PC-3 (cell line): Measurements from ENCODE around the gene SALL3.

Experiments
- EZH2 ChIP-seq: fragments of 300-600 bp; sonication (generic); IDR thresholded peaks from one replicate; pipeline ENCODE4 v1.6.1; 2017; ENCODE audit warnings: antibody characterized with exemption, mild to moderate bottlenecking, low read length; ENCODE audit not compliant: unreplicated experiment
- EZH2phosphoT487 ChIP-seq: fragments of 300-600 bp; sonication (generic); IDR thresholded peaks from 2 replicates; pipeline ENCODE4 v1.6.1; 2018; ENCODE audit warnings: mild to moderate bottlenecking, antibody characterized with exemption, low read length, borderline replicate concordance
- TF ChIP-seq, protein P1 (sequence below): fragments of 300-600 bp; sonication (generic); conservative IDR thresholded peaks from 2 replicates; pipeline ENCODE4 v1.5.1; 2017; ENCODE audit warnings: antibody characterized with exemption, low read depth, mild to moderate bottlenecking, low read length

DNA sequence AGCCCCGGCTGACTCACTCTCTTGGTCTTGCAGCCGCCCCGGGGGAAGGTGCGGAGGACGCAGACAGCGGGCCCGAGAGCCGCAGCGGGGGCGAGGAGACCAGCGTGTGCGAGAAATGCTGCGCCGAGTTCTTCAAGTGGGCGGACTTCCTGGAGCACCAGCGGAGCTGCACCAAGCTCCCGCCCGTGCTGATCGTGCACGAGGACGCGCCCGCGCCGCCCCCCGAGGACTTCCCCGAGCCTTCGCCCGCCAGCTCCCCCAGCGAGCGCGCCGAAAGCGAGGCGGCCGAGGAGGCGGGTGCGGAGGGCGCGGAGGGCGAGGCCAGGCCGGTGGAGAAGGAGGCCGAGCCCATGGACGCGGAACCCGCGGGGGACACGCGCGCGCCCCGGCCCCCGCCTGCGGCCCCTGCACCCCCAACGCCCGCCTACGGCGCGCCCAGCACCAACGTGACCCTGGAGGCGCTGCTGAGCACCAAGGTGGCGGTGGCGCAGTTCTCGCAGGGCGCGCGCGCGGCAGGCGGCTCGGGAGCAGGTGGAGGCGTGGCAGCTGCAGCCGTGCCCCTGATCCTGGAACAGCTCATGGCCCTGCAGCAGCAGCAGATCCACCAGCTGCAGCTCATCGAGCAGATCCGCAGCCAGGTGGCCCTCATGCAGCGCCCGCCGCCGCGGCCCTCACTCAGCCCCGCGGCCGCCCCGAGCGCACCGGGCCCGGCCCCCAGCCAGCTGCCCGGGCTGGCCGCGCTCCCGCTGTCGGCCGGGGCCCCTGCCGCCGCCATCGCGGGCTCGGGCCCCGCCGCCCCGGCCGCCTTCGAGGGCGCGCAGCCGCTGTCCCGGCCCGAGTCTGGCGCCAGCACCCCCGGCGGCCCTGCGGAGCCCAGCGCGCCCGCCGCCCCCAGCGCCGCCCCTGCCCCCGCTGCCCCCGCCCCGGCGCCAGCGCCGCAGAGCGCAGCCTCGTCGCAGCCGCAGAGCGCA lies 12.7 kb downstream of the SALL3 start:
- TF ChIP-seq EZH2 = no peak
- TF ChIP-seq, protein P1, sequence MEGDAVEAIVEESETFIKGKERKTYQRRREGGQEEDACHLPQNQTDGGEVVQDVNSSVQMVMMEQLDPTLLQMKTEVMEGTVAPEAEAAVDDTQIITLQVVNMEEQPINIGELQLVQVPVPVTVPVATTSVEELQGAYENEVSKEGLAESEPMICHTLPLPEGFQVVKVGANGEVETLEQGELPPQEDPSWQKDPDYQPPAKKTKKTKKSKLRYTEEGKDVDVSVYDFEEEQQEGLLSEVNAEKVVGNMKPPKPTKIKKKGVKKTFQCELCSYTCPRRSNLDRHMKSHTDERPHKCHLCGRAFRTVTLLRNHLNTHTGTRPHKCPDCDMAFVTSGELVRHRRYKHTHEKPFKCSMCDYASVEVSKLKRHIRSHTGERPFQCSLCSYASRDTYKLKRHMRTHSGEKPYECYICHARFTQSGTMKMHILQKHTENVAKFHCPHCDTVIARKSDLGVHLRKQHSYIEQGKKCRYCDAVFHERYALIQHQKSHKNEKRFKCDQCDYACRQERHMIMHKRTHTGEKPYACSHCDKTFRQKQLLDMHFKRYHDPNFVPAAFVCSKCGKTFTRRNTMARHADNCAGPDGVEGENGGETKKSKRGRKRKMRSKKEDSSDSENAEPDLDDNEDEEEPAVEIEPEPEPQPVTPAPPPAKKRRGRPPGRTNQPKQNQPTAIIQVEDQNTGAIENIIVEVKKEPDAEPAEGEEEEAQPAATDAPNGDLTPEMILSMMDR = no peak
- TF ChIP-seq EZH2phosphoT487 = no peak
